HG03457 (cell line): ENCODE measurements around the gene COL16A1.

Source experiments
- ATAC-seq: cut with Tn5 transposase; IDR thresholded peaks from one replicate; pipeline ENCODE4 v1.9.1; 2021; ENCODE audit warnings: moderate number of reproducible peaks; ENCODE audit not compliant: unreplicated experiment

COL16A1 gene

DNA sequence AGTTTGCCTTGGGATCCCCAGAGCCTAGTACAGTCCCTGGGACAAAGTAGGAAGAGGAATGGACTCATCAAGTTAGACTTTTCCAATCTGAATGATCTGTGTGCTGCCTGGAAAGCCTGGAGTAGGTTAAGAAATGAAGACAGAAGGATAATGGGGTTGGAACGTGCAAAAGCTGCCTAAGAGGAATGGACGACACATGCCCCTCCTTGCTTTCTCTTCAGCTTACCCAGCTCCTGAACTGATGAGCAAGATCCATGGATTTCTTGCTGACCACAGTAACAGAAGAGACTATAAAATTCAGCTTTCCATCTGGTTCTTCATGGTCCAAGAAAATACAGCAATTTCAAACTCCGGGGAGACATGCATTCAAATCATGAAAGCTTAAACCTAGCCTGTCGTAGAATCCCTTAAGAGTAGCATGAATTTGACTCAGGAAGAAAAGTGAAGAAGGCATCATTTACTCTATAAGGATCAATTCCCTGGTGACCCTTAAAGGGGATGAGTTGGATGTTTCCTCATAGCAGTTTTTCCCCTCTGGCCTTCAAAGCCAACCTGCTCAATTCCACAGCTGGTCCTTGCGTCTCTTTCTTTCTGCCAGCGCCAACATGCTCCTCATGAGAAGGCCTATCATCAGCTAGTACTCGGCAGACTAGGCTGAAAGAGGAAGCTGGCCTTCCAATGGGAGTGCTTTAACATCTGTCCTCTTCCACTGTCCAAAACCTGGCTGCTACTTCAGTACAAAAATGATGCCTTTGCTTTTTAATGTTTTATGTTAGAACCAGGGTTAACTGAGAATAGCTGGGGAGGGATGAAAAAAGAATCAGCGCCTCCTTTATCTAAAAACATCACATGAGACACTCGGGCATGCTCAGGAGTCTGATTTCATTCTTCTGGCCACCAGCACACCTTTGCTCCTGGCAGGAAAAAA is 53.4 kb downstream of the COL16A1 start:
- no peak for ATAC-seq

DNA sequence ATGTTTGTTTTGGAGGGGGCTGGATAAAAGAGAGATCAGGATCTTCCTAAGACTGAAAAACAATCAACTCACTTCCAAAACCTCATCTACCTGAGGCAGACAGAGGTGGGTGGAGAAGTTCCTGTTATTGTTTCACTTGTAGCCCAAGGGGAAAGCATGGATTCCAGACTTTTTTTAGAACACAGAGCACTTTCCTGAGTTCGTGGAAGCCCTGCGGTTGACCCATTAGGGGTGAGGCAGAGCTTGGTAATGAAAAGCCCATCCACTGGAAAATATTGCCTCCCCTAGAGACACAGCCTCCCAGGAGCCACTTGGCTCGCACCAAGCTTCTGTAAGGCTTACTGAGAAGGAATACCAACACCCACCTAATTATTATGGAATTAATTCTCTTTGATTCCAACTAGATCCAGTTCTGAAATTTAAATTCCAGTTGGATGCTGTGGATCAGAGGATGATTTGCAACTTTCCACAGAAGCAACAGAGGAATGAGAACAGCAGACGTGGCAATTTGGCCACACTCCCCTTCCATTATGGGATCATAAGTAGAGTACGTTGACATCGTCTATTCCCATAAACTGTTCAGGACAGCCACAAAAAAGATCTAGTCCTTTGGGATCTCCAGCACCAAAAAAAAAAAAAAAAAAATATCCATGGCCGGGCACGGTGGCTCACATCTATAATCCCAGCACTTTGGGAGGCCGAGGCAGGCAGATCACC is 55.0 kb downstream of the COL16A1 start:
- no peak for ATAC-seq

DNA sequence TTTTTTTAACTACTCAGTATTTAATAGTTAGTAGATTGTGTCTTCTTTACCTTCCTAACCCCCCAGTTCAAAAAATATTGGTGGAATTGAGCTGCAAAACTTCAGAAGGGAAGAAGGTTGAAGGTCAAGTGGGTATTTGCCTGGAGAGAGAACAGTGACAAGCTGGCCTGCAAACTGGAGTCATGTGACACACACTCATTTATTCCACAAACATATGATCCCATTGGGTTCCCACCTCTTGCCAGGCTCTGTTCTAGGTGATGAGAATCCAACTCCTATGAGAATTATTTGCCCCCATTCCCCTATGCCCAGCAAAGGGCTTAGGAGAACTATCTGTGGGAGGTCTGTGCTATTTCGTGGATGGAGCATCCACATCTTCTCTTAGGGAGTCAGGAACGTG is 55.6 kb downstream of the COL16A1 start:
- ATAC-seq, result no peak

GRCh38 chr1:31647106-31647505 is 56.7 kb downstream of the COL16A1 start:
- ATAC-seq, result no peak

DNA sequence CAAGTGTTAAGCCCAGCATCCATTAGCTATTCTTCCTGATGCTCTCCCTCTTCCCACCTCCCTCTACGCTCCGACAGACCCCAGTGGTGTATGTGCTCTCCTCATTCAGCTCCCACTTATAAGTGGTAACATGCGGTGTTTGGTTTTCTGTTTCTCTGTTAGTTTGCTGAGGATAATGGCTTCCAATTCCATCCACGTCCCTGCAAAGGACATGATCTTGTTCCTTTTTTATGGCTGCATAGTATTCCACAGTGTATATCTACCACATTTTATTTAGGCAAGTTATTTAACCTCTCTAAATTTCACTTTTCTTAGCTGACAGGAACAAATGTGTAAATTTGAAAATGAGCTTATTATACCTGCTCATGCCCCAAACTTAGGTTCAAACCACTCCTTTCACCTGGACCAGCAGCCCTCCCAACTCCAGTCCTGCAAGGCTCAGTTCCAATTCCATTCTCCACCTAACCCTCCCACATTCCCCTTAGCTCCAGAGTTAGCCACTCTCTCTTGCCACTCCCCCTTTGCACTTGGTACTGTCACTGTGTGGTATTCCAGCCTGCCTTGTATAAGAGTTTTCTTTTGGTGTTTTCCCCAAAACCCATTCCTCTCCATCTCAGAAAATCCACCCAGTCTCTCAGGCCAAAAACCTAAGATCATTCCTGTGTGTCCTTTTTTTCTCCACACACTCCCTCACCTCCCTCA is 57.4 kb downstream of the COL16A1 start:
- no peak for ATAC-seq

- no peak for ATAC-seq
These were observed 58.6 kb downstream of the COL16A1 start for GRCh38 chr1:31645274-31645568.

GRCh38 chr1:31644560-31645273 is 59.1 kb downstream of the COL16A1 start, which contains the start of gene PEF1:
Gene PEF1 (minus strand): TSS chr1:31644876. CDS start chr1:31644864, 12 bp downstream.
- peak; percentile 74 for ATAC-seq

DNA sequence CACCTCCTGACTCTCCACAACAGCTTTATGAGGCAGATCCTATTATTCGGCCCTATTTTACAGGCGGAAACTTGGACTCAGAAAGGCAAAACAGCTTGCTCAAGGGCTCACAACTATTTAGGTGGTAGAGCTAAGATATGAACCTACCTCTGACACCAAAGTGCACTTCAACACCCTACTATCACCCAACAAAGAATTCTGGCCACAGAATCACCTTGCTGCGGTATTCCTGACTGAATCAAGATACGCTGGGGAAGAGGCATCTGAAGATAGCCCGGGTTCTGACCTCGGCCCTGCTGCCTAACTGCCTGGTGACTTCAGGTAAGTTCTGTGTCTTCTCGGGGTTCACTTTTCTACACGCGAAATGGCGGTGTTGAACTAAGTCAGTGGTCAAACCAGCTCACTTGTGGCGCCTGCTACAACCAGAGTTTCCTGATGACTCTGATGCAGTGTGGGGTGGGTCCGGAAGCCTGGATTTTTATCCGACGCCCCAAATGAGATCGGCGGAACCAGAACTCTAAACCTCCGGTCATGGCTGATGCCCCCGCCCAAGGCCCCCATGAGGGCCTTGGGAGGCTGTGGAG is 59.7 kb downstream of the COL16A1 start:
- no peak for ATAC-seq

DNA sequence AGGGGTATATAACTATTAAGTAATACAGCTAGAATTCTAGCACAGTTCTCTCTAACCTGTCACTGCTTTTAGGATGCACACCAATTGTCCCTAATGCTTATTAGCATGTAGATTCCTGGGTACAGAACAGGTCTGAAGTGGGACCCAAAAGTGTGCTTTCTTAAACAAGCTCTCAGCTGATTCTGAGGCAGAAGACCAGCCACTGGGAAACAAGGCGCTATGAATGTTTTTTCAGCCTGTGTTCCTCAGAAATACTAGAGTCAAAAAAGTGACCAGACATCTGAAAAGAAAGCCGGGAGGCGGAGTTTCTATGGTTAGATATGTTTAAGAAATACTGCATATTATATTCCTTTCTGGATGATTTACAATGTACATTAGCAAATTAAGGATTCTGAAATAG is 60.9 kb downstream of the COL16A1 start:
- no peak for ATAC-seq

DNA sequence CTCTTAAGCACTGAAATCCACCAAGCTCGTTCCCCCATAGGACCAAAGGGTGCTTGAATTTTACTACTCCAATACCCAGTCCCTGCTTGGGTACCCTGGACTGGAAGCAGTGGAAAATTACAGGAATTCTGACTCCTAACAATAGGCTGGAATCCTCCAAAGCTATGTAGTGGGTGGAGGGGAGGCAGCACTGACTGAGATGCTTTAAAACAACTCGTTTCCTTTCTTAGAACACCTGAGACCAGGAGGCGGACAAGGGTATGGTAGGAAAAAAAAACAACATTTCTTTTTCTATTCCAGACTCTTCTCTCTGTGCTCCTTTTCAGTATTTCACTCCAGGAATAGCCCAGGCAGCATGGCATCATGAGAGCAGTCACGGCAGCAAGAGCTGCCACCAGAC is 61.5 kb downstream of the COL16A1 start:
- ATAC-seq, result no peak

DNA sequence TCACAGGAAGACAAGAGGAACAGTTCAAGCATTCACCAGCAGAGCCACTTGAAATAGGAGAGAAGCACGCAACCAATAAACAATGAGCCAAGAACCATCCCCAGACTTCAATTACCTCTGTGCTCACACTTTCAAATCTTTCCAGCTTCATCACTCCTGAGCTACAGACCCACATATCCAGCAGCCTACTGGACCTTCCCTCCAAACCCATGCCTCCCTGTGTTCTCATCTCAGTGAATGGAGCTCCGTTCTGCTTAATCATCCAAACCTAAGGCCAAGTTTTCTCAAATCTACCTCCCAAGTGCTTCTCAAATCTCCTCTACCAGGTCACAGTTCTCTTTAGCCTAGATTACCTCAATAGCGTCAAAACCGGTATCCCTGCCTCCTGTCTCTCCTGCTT is 62.9 kb downstream of the COL16A1 start:
- ATAC-seq, result no peak

- no peak for ATAC-seq
These were observed 63.6 kb downstream of the COL16A1 start for GRCh38 chr1:31640179-31640578.

DNA sequence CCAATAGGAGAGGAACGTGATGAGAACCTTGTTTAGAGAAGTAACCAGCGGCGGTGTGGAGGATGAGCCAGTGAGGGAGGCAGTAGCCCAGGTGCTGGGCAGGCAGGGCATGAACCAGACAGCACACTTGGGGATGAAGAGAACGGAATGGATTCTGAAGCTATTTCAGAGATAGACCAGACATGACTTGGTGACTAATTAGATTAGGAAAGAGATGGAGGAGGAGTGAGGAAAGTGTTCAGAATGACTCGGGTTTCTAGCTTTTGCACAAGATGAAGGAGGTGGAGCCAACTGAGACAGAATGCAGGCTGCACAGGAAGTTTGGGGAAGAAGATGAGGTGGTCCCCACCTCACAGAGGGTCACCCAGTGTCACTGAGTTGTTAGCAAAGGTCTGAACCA is 64.3 kb downstream of the COL16A1 start:
- ATAC-seq, result no peak

GRCh38 chr1:31637915-31638673 is 65.7 kb downstream of the COL16A1 start:
- no peak for ATAC-seq

DNA sequence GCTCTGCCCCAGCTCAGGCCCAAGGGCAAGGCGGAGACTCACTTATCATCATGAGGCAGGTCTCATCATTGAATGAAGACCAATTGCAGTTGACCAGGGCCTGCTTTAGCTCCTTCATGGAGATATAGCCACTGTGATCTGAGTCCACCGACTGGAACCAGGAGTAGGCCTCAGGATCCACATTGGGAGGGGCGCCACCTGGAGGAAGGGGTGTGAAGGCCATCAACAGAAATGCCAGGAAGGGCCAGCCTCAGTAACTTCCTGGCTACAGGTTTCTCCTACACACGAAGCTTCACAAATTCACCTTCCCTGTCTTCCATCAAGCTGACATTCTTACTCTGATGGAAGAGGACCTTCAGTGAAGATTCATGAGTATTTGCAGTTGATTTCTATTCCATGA is 70.7 kb downstream of the COL16A1 start:
- ATAC-seq, result no peak

GRCh38 chr1:31632649-31633048 is 71.2 kb downstream of the COL16A1 start:
- ATAC-seq, result no peak

GRCh38 chr1:31628931-31629556 is 74.8 kb downstream of the COL16A1 start:
- no peak for ATAC-seq

DNA sequence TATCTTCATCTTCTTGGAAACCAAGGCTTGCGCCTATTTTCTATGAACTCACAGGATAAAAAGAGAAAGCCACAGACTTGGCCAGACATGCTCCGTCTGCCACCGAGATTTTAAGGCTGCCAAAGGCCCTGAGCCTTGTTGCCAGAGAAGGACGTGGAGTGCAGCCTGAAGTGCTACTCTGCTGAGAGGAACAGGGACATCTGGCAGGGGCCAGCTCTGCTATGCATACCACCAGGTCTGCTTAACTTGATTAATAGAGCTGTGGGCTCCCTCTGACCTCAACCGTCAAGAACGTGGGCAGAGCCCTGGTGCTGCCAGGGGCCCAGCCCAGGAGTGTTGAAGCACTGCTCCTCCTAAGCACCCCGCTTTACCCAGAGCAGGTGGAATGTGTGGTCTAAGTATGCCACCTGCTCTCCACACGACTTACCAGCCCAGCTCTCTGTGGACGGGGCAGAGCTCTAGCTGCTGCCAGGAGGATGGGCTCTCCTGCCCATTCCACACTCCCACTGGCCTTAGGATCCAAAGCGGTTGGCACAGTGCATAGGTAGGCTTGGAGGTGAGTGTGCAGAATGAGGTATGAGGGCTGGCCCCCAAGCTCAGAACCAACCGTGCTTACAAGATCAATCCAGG is 75.8 kb downstream of the COL16A1 start:
- no peak for ATAC-seq

DNA sequence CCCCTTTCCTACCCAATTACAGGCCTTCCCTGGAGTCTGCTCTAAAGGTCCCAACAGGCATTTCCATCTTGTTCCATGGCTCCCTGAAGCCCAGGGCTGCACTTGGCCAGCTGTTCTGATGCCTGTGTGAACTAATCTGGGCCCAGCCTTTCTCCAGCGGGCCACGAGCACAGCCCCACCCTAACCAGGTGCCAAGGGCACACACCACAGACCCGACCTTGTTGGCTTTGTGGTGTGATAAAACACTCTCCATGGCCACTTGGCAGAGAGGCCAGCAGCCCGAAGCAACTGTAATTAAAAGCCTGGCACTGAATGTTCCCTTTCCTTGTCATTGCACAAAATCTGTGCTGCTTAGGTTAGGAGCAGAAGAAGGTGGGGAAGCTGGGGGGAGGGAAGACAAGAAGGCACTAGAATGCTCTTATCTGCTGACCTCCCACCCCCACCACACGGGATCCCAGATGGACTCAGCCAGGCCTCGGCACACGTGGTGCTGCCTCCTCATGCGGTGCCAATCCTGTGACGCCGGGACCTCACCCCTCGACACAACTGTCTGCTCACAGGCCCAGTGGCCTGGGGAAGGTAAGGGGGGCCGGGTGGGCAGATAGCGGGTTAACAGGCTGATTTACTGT is 76.4 kb downstream of the COL16A1 start:
- ATAC-seq, result no peak
